Smooth muscle cell (in vitro differentiated cells): ENCODE results near the gene U2AF2. TPM values are rescaled to one million over a fixed set of nuclear protein-coding genes. Genes with fewer than 3 reads are reported as not detected.

Experiments
- DNase-seq: peaks from one replicate; lab custom pipeline; 2025; ENCODE audit not compliant: unreplicated experiment; lab: John Stamatoyannopoulos, UW
- H2AFZ ChIP-seq: fragments of 200-600 bp; sonication (generic); 2 replicates; pipeline ENCODE4 v1.6.0; 2016; ENCODE audit warnings: antibody characterized with exemption, low read depth, mild to moderate bottlenecking
- H3F3A ChIP-seq: fragments of 200-600 bp; sonication (generic); 2 replicates; pipeline ENCODE4 v1.6.0; 2017; ENCODE audit warnings: antibody characterized with exemption, low read depth
- H3K27ac ChIP-seq: fragments of 200-600 bp; sonication (generic); 2 replicates; pipeline ENCODE4 v1.5.1; 2016; ENCODE audit warnings: low read depth, mild to moderate bottlenecking
- H3K27me3 ChIP-seq: fragments of 200-600 bp; sonication (generic); 2 replicates; pipeline ENCODE4 v1.6.1; 2016; ENCODE audit warnings: low read depth, mild to moderate bottlenecking
- H3K36me3 ChIP-seq: fragments of 200-600 bp; sonication (generic); 2 replicates; pipeline ENCODE4 v1.5.1; 2016; ENCODE audit warnings: low read depth
- H3K4me1 ChIP-seq: fragments of 200-600 bp; sonication (generic); 2 replicates; pipeline ENCODE4 v1.5.1; 2016; ENCODE audit warnings: low read depth
- H3K4me2 ChIP-seq: fragments of 200-600 bp; sonication (generic); 2 replicates; pipeline ENCODE4 v1.6.0; 2016; ENCODE audit warnings: mild to moderate bottlenecking
- H3K4me3 ChIP-seq: fragments of 200-600 bp; sonication (generic); 2 replicates; pipeline ENCODE4 v1.5.1; 2016; ENCODE audit warnings: mild to moderate bottlenecking
- H3K79me2 ChIP-seq: fragments of 200-600 bp; sonication (generic); 2 replicates; pipeline ENCODE4 v1.6.0; 2016; ENCODE audit warnings: low read depth, mild to moderate bottlenecking
- H3K9ac ChIP-seq: fragments of 200-600 bp; sonication (generic); 2 replicates; pipeline ENCODE4 v1.6.0; 2016; ENCODE audit warnings: low read depth
- H3K9me3 ChIP-seq: fragments of 200-600 bp; sonication (generic); replicated peaks from 2 replicates; pipeline ENCODE4 v1.5.1; 2016; ENCODE audit warnings: low read depth
- H4K20me1 ChIP-seq: fragments of 200-600 bp; sonication (generic); 2 replicates; pipeline ENCODE4 v1.6.0; 2016; ENCODE audit warnings: low read depth
- CTCF ChIP-seq: fragments of 200-600 bp; sonication (generic); IDR thresholded peaks from 2 replicates; pipeline ENCODE4 v1.5.1; 2017; ENCODE audit warnings: borderline replicate concordance, mild to moderate bottlenecking, antibody characterized with exemption; ENCODE audit not compliant: insufficient read depth, poor library complexity, severe bottlenecking
- WGBS: methylation state at CpG from one replicate; pipeline ENCODE4 v1.1.7; 2016; ENCODE audit warnings: low lambda C conversion rate; 5-methylcytosine and 5-hydroxymethylcytosine counted together
- polyA plus RNA-seq: library from polyadenylated mRNA; unstranded; fragments of >200 nt; fragmentation: Nextera tagmentation; extraction: Ambion mirVana; gene quantifications from 2 replicates; pipeline ENCODE4 v1.2.1, GENCODE V29; 2016
- total RNA-seq: library from RNA; depleted of rRNA; stranded (reverse); fragments of >200 nt; gene quantifications from 2 replicates; pipeline ENCODE4 v1.2.3, GENCODE V29; 2014

Gene U2AF2
- total and polyA plus RNA-seq, 2 experiments from 2014 or later = 8.4 to 70.7 TPM

GRCh38 chr19:55696301-55697068, 41.6 kb downstream of the U2AF2 start:
- H3K4me2 ChIP-seq = no peak overlapping the region
- H3K4me1 ChIP-seq = no peaks in the 10 kb centered on the region
- H3K9me3 ChIP-seq = no peaks in the 10 kb centered on the region
- no peak overlapping the region for H3K27ac ChIP-seq
- H3K4me3 ChIP-seq = no peak overlapping the region
- no peak for TF ChIP-seq CTCF
- H3K27me3 ChIP-seq = no peaks in the 10 kb centered on the region
- 98% methylated on average over 20 of the region's 20 CpGs for WGBS
- DNase-seq = no peak
- no peaks in the 10 kb centered on the region for H3F3A ChIP-seq
- H3K36me3 ChIP-seq = no peaks in the 10 kb centered on the region
- no peaks in the 10 kb centered on the region for H3K79me2 ChIP-seq
- H3K9ac ChIP-seq = no peak overlapping the region
- H4K20me1 ChIP-seq = peaks cover 7% of the 10 kb centered on the region
- H2AFZ ChIP-seq = no peak overlapping the region

- no peaks in the 10 kb centered on the region for H3F3A ChIP-seq
- no peak overlapping the region for H3K4me3 ChIP-seq
- H4K20me1 ChIP-seq = peaks cover 1% of the 10 kb centered on the region
- H3K27ac ChIP-seq = no peak overlapping the region
- H3K27me3 ChIP-seq = no peaks in the 10 kb centered on the region
- H2AFZ ChIP-seq = no peak overlapping the region
- 94% methylated on average over 12 of the region's 12 CpGs for WGBS
- no peaks in the 10 kb centered on the region for H3K79me2 ChIP-seq
- no peak for TF ChIP-seq CTCF
- no peak overlapping the region for H3K9ac ChIP-seq
- H3K4me2 ChIP-seq = no peak overlapping the region
- H3K4me1 ChIP-seq = no peaks in the 10 kb centered on the region
- DNase-seq = no peak
- no peaks in the 10 kb centered on the region for H3K9me3 ChIP-seq
- H3K36me3 ChIP-seq = no peaks in the 10 kb centered on the region
These were observed 42.2 kb downstream of the U2AF2 start for GRCh38 chr19:55697069-55697440.

GRCh38 chr19:55697698-55698097, 42.9 kb downstream of the U2AF2 start:
- no peaks in the 10 kb centered on the region for H3K36me3 ChIP-seq
- no peaks in the 10 kb centered on the region for H3K4me1 ChIP-seq
- H3K27me3 ChIP-seq = no peaks in the 10 kb centered on the region
- no peak overlapping the region for H3K4me3 ChIP-seq
- no peaks in the 10 kb centered on the region for H3F3A ChIP-seq
- H3K4me2 ChIP-seq = no peak overlapping the region
- no peak for DNase-seq
- H3K27ac ChIP-seq = no peak overlapping the region
- H4K20me1 ChIP-seq = no peaks in the 10 kb centered on the region
- no peak for TF ChIP-seq CTCF
- WGBS = 98% methylated on average over 8 of the region's 8 CpGs
- H3K9me3 ChIP-seq = no peaks in the 10 kb centered on the region
- no peak overlapping the region for H3K9ac ChIP-seq
- H3K79me2 ChIP-seq = no peaks in the 10 kb centered on the region
- H2AFZ ChIP-seq = no peak overlapping the region

- no peaks in the 10 kb centered on the region for H3F3A ChIP-seq
- H3K9ac ChIP-seq = no peak overlapping the region
- TF ChIP-seq CTCF = no peak
- no peaks in the 10 kb centered on the region for H3K36me3 ChIP-seq
- no peak overlapping the region for H2AFZ ChIP-seq
- H3K9me3 ChIP-seq = no peaks in the 10 kb centered on the region
- no peak for DNase-seq
- no peak overlapping the region for H3K4me2 ChIP-seq
- H3K27me3 ChIP-seq = no peaks in the 10 kb centered on the region
- no peaks in the 10 kb centered on the region for H4K20me1 ChIP-seq
- H3K27ac ChIP-seq = no peak overlapping the region
- H3K79me2 ChIP-seq = no peaks in the 10 kb centered on the region
- 97% methylated on average over 17 of the region's 17 CpGs for WGBS
- H3K4me1 ChIP-seq = no peaks in the 10 kb centered on the region
- H3K4me3 ChIP-seq = no peak overlapping the region
These were observed 43.4 kb downstream of the U2AF2 start for GRCh38 chr19:55698256-55698655.
